Measurements from ENCODE around the gene RPL29. TPM values are rescaled to one million over a fixed set of nuclear protein-coding genes. Genes with fewer than 3 reads are reported as not detected.

Gene RPL29
- total and polyA plus RNA-seq, 2 of the 4 experiments (the other 2 are of a cell fraction), result 2,081 to 2,126 TPM

- H3K9me3 ChIP-seq (ENCODE audit: control insufficient read depth, insufficient read depth, low read length), result no peaks in the 10 kb centered on the region
- peak overlapping the region; percentile 93 for H3K4me2 ChIP-seq (ENCODE audit: low read depth, low read length)
- no TSS peak for BruUV-seq (replicated peaks)
- H2AK5ac ChIP-seq (ENCODE audit: low read depth, low read length), result peak overlapping the region; percentile 95
- H4K20me1 ChIP-seq (ENCODE audit: insufficient read depth, low read length), result peaks cover 4% of the 10 kb centered on the region; the same call in 1 of the 2 replicates
- dilution Hi-C loops (cut with HindIII; ENCODE audit: low sequenced_read_pairs, unreplicated experiment), result no loop called here
- peak overlapping the region; percentile 68 for H2BK120ac ChIP-seq (ENCODE audit: low read depth, low read length)
- 34% methylated on average over 16 of the region's 30 CpGs; no CpG with 5 or more reads in 1 of the 2 experiments for WGBS, 2 experiments (ENCODE audit: extremely low coverage in 2 of 2, insufficient read length in 1 of 2)
- peaks cover 13% of the 10 kb centered on the region for H3K4me1 ChIP-seq (ENCODE audit: control insufficient read depth, insufficient read depth, low read length)
- no peaks in the 10 kb centered on the region for H3K27me3 ChIP-seq (ENCODE audit: control insufficient read depth, insufficient read depth, low read length)
- TF ChIP-seq CTCF (conservative IDR thresholded peaks at IDR 0.05; ENCODE audit: low read depth, low read length) (no peak), RFX5 (IDR thresholded peaks at IDR 0.05; ENCODE audit: low read depth, low read length) (no peak), MAFK (IDR thresholded peaks at IDR 0.05; ENCODE audit: low read depth, low read length) (no peak)
- peak overlapping the region; percentile 95 for H3K4ac ChIP-seq (ENCODE audit: low read depth, low read length)
- H4K91ac ChIP-seq (ENCODE audit: insufficient read depth, low read depth, low read length), result peak overlapping the region; percentile 91
- peak overlapping the region; percentile 61 for H3K9ac ChIP-seq (ENCODE audit: low read depth, low read length)
- H3K79me1 ChIP-seq (ENCODE audit: low read depth in 1 of 2, low read length in 2 of 2), result peaks cover 10 to 37% of the 10 kb centered on the region in 2 experiments; a peak in 3 of 4 replicates
- H2BK15ac ChIP-seq (ENCODE audit: low read depth, low read length), result peak overlapping the region; percentile 84
- ATAC-seq (ENCODE audit: low read depth) (peak; percentile 1), DNase-seq (no peak)
- H3K9me1 ChIP-seq (ENCODE audit: insufficient read depth, low read length), result peaks cover 12% of the 10 kb centered on the region
- in situ Hi-C loops (cut with MboI; ENCODE audit: low sequenced_read_pairs), result loop anchor here (25.0 kb wide), 1 partner anchor 1637 kb away; the partner anchor contains the start of genes RASSF1, TUSC2 and ZMYND10
- H3K56ac ChIP-seq (ENCODE audit: extremely low read depth, insufficient read depth, low read length), result peak overlapping the region; percentile 68; the same call in 1 of the 2 replicates
- H2BK20ac ChIP-seq (ENCODE audit: low read depth, low read length), result peak overlapping the region; percentile 72; the same call in 1 of the 2 replicates
- peak overlapping the region; percentile 95 for H4K5ac ChIP-seq (ENCODE audit: low read depth, low read length)
- peak overlapping the region; percentile 95 for H3K23ac ChIP-seq (ENCODE audit: low read depth, low read length)
- ChIA-PET POLR2A (ENCODE audit: unreplicated experiment) (no interaction called here), CTCF (interaction anchor here (0.5 to 1.3 kb wide), 7 partner anchors 8 to 37 kb away, joined by 3 to 10 read pairs (median 4); partner anchors contain the start of gene ACY1)
- H2AK9ac ChIP-seq (replicated peaks; ENCODE audit: low read depth, low read length, poor library complexity), result peak overlapping the region; percentile 71
- H3K14ac ChIP-seq (replicated peaks; ENCODE audit: low read depth, low read length), result peak overlapping the region; percentile 92
- H4K8ac ChIP-seq (ENCODE audit: low read depth in 2 of 2, low read length in 2 of 2), result peak overlapping the region; percentile 90 to 98
- H2AFZ ChIP-seq (replicated peaks; ENCODE audit: low read length, poor library complexity), result peak overlapping the region; percentile 97
- peak overlapping the region; percentile 70 for H2BK5ac ChIP-seq (ENCODE audit: low read depth, low read length, poor library complexity, severe bottlenecking)
- peak overlapping the region; percentile 43 for H3K27ac ChIP-seq (ENCODE audit: insufficient read depth, low read length)
- no peaks in the 10 kb centered on the region; the same call in 1 of the 2 replicates for H3K36me3 ChIP-seq (ENCODE audit: control insufficient read depth, insufficient read depth, low read length)
- H3K18ac ChIP-seq (ENCODE audit: low read depth, low read length), result peak overlapping the region; percentile 50
- intact Hi-C loops (cut with micrococcal nuclease), result loop anchor here (1.0 kb wide), 1 partner anchor 32 kb away; the partner anchor contains the start of gene PARP3
- peak overlapping the region; percentile 44 for H3K4me3 ChIP-seq (ENCODE audit: insufficient read depth, low read depth, low read length)
These were observed 21.3 kb downstream of the RPL29 start for GRCh38 chr3:51974277-51974962.

Data from IMR-90 (cell line).